ENCODE results near the gene DNAH10. TPM values are rescaled to one million over a fixed set of nuclear protein-coding genes. Genes with fewer than 3 reads are reported as not detected.
A peak's percentile ranks its signal among the peaks of the same experiment; 100 is the strongest.

Gene DNAH10
- total RNA-seq, 1 donor from 2014 or later = 0.54 TPM

DNA sequence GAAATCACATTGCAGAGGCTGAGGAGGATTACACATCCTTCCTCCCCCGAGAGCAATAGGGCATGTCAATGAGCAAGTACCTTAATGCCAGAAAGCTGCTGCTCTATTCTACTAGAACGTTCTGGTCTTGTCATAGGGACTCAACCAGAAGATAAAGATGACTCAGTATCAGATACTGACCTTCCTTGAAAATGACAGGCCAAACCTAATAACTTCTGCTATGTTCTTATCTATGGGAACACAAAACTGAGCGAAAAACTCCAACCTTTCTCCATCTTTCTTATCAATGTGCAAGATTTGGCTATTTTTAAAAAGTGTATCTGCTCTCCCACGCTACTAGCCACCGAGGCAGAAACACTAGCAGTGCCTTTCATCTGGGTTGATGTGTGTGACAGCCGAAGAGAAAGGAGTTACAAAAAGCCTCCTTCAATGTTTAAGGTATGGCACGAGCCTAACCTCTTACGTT is 205.1 kb downstream of the DNAH10 start:
- no peak overlapping the region for H3K9ac ChIP-seq (ENCODE audit: low read length)
- H3K36me3 ChIP-seq (ENCODE audit: insufficient read depth, low read length) = no peaks in the 10 kb centered on the region
- Mint-ChIP-seq H3K4me3 (ENCODE audit: unreplicated experiment) (no peak overlapping the region), H3K27me3 (ENCODE audit: low read depth, unreplicated experiment) (peaks cover 4% of the 10 kb centered on the region), H3K27ac (ENCODE audit: unreplicated experiment) (no peak overlapping the region), H3K9me3 (ENCODE audit: unreplicated experiment) (no peaks in the 10 kb centered on the region), H3K4me1 (ENCODE audit: low read depth, unreplicated experiment) (peaks cover 25% of the 10 kb centered on the region), H3K36me3 (ENCODE audit: low read depth, unreplicated experiment) (peaks cover 19% of the 10 kb centered on the region)
- no peak overlapping the region for H3K27ac ChIP-seq (ENCODE audit: low read depth, low read length)
- H3K4me3 ChIP-seq (ENCODE audit: insufficient read depth, low read depth, low read length) = no peak overlapping the region
- no peak for DNase-seq (ENCODE audit: low read depth)
- no peaks in the 10 kb centered on the region for H3K27me3 ChIP-seq (ENCODE audit: insufficient read depth, low read length)
- peak overlapping the region; percentile 43 for H3K4me2 ChIP-seq (ENCODE audit: low read length)
- no peaks in the 10 kb centered on the region for H3K9me3 ChIP-seq (ENCODE audit: insufficient read depth, low read depth, low read length)
- peak; percentile 13 for FAIRE-seq
- H3K4me1 ChIP-seq (ENCODE audit: insufficient read depth, low read length) = peaks cover 31% of the 10 kb centered on the region
- TF ChIP-seq, protein P1, sequence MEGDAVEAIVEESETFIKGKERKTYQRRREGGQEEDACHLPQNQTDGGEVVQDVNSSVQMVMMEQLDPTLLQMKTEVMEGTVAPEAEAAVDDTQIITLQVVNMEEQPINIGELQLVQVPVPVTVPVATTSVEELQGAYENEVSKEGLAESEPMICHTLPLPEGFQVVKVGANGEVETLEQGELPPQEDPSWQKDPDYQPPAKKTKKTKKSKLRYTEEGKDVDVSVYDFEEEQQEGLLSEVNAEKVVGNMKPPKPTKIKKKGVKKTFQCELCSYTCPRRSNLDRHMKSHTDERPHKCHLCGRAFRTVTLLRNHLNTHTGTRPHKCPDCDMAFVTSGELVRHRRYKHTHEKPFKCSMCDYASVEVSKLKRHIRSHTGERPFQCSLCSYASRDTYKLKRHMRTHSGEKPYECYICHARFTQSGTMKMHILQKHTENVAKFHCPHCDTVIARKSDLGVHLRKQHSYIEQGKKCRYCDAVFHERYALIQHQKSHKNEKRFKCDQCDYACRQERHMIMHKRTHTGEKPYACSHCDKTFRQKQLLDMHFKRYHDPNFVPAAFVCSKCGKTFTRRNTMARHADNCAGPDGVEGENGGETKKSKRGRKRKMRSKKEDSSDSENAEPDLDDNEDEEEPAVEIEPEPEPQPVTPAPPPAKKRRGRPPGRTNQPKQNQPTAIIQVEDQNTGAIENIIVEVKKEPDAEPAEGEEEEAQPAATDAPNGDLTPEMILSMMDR (IDR thresholded peaks at IDR 0.05; ENCODE audit: insufficient read depth, low read depth, low read length) = no peak
- TF ChIP-seq EZH2 (IDR thresholded peaks at IDR 0.05; ENCODE audit: insufficient read depth, low read length) = no peak
- H2AFZ ChIP-seq (ENCODE audit: low read depth, low read length) = no peak overlapping the region
- H3K79me2 ChIP-seq (ENCODE audit: insufficient read depth, low read length) = peaks cover 74% of the 10 kb centered on the region
- H4K20me1 ChIP-seq (ENCODE audit: insufficient read depth, low read length) = peaks cover 62% of the 10 kb centered on the region

DNA sequence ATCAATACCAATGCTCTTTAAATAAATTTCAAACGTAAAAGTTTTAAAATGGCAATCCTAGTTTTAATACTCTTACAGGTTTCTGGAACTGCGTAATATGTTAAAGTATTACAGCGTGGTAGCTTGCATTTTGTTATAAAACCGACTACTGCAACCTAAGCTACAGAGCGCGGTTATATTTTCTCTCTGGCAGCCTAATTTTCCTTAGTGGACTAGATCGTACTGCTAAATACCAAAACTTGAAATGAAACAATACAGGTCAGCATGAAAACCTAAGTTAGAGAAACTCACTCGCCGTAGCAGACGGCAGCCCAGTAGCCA is 209.3 kb downstream of the DNAH10 start:
- no peak for DNase-seq (ENCODE audit: low read depth)
- peak overlapping the region; percentile 55 for H3K27ac ChIP-seq (ENCODE audit: low read depth, low read length)
- H2AFZ ChIP-seq (ENCODE audit: low read depth, low read length) = peak overlapping the region; percentile 71
- peaks cover 33% of the 10 kb centered on the region for H3K4me1 ChIP-seq (ENCODE audit: insufficient read depth, low read length)
- H3K27ac Mint-ChIP-seq (ENCODE audit: unreplicated experiment) = peak overlapping the region; percentile 96
- H4K20me1 ChIP-seq (ENCODE audit: insufficient read depth, low read length) = peaks cover 51% of the 10 kb centered on the region
- peak overlapping the region; percentile 99 for H3K4me3 Mint-ChIP-seq (ENCODE audit: unreplicated experiment)
- no peak for FAIRE-seq
- TF ChIP-seq, protein P1 (IDR thresholded peaks at IDR 0.05; ENCODE audit: insufficient read depth, low read depth, low read length) = no peak
- TF ChIP-seq EZH2 (IDR thresholded peaks at IDR 0.05; ENCODE audit: insufficient read depth, low read length) = no peak
- H3K27me3 Mint-ChIP-seq (ENCODE audit: low read depth, unreplicated experiment) = peaks cover 4% of the 10 kb centered on the region
- H3K36me3 ChIP-seq (ENCODE audit: insufficient read depth, low read length) = no peaks in the 10 kb centered on the region
- H3K79me2 ChIP-seq (ENCODE audit: insufficient read depth, low read length) = peaks cover 76% of the 10 kb centered on the region
- peaks cover 28% of the 10 kb centered on the region for H3K4me1 Mint-ChIP-seq (ENCODE audit: low read depth, unreplicated experiment)
- peak overlapping the region; percentile 86 for H3K9ac ChIP-seq (ENCODE audit: low read length)
- no peaks in the 10 kb centered on the region for H3K27me3 ChIP-seq (ENCODE audit: insufficient read depth, low read length)
- H3K4me2 ChIP-seq (ENCODE audit: low read length) = peak overlapping the region; percentile 94
- H3K9me3 ChIP-seq (ENCODE audit: insufficient read depth, low read depth, low read length) = no peaks in the 10 kb centered on the region
- no peaks in the 10 kb centered on the region for H3K9me3 Mint-ChIP-seq (ENCODE audit: unreplicated experiment)
- peak overlapping the region; percentile 80 for H3K4me3 ChIP-seq (ENCODE audit: insufficient read depth, low read depth, low read length)
- H3K36me3 Mint-ChIP-seq (ENCODE audit: low read depth, unreplicated experiment) = peaks cover 17% of the 10 kb centered on the region

DNA sequence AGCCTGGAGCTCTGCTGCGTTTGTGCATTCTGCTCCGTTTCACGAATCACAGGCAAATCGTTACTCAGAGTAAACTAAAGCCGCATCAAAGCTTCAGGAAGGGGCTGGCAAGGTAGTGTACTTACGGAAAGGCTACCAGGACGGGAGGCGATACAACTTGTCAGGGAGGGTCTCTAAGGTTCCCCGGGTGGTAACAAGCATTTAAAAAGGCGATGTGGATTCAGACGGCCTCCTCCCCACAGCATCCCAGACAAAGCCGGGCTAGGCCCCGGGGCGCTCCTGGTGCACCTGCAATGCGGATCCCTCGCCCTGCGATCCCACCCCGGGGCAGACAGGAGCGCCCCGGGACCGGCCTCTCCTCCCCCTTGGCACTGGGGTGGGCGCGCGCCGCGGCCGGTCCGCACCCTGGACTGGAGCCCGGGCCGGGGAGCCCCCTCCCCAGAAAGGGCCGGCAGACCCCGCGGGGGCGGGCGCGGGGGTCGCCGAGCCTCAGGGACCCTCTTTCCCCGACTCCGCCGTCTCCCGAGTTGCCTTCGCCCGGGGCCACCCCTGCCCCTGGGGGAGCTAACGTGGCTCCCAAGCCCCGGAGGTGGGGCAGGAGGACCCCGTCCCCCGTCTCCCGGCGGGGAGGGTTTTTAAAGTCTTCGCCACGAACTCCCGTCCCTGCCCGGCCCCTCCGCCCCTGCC is 209.8 kb downstream of the DNAH10 start:
- no peaks in the 10 kb centered on the region for H3K27me3 ChIP-seq (ENCODE audit: insufficient read depth, low read length)
- H3K4me1 ChIP-seq (ENCODE audit: insufficient read depth, low read length) = peaks cover 28% of the 10 kb centered on the region
- peak overlapping the region; percentile 55 for H3K27ac ChIP-seq (ENCODE audit: low read depth, low read length)
- peak overlapping the region; percentile 94 for H3K4me2 ChIP-seq (ENCODE audit: low read length)
- FAIRE-seq (no peak), DNase-seq (ENCODE audit: low read depth) (peak; percentile 46)
- Mint-ChIP-seq H3K27me3 (ENCODE audit: low read depth, unreplicated experiment) (peaks cover 4% of the 10 kb centered on the region), H3K27ac (ENCODE audit: unreplicated experiment) (peak overlapping the region; percentile 96), H3K4me3 (ENCODE audit: unreplicated experiment) (peak overlapping the region; percentile 99), H3K4me1 (ENCODE audit: low read depth, unreplicated experiment) (peaks cover 23% of the 10 kb centered on the region), H3K36me3 (ENCODE audit: low read depth, unreplicated experiment) (peaks cover 17% of the 10 kb centered on the region), H3K9me3 (ENCODE audit: unreplicated experiment) (no peaks in the 10 kb centered on the region)
- TF ChIP-seq, protein P1 (IDR thresholded peaks at IDR 0.05; ENCODE audit: insufficient read depth, low read depth, low read length) = no peak
- no peak for TF ChIP-seq EZH2 (IDR thresholded peaks at IDR 0.05; ENCODE audit: insufficient read depth, low read length)
- peak overlapping the region; percentile 80 for H3K4me3 ChIP-seq (ENCODE audit: insufficient read depth, low read depth, low read length)
- no peaks in the 10 kb centered on the region for H3K36me3 ChIP-seq (ENCODE audit: insufficient read depth, low read length)
- H3K9me3 ChIP-seq (ENCODE audit: insufficient read depth, low read depth, low read length) = no peaks in the 10 kb centered on the region
- H3K79me2 ChIP-seq (ENCODE audit: insufficient read depth, low read length) = peaks cover 73% of the 10 kb centered on the region
- H3K9ac ChIP-seq (ENCODE audit: low read length) = peak overlapping the region; percentile 86
- peaks cover 48% of the 10 kb centered on the region for H4K20me1 ChIP-seq (ENCODE audit: insufficient read depth, low read length)
- peak overlapping the region; percentile 71 for H2AFZ ChIP-seq (ENCODE audit: low read depth, low read length)

Data from astrocyte (in vitro differentiated cells and primary cell).